OCI-M2 (cell line): ENCODE measurements around the gene NRIP1.

Experiments used
- DNase-seq: peaks from one replicate; lab custom pipeline; 2025; ENCODE audit not compliant: unreplicated experiment; lab: John Stamatoyannopoulos, UW

Gene NRIP1, protein sequence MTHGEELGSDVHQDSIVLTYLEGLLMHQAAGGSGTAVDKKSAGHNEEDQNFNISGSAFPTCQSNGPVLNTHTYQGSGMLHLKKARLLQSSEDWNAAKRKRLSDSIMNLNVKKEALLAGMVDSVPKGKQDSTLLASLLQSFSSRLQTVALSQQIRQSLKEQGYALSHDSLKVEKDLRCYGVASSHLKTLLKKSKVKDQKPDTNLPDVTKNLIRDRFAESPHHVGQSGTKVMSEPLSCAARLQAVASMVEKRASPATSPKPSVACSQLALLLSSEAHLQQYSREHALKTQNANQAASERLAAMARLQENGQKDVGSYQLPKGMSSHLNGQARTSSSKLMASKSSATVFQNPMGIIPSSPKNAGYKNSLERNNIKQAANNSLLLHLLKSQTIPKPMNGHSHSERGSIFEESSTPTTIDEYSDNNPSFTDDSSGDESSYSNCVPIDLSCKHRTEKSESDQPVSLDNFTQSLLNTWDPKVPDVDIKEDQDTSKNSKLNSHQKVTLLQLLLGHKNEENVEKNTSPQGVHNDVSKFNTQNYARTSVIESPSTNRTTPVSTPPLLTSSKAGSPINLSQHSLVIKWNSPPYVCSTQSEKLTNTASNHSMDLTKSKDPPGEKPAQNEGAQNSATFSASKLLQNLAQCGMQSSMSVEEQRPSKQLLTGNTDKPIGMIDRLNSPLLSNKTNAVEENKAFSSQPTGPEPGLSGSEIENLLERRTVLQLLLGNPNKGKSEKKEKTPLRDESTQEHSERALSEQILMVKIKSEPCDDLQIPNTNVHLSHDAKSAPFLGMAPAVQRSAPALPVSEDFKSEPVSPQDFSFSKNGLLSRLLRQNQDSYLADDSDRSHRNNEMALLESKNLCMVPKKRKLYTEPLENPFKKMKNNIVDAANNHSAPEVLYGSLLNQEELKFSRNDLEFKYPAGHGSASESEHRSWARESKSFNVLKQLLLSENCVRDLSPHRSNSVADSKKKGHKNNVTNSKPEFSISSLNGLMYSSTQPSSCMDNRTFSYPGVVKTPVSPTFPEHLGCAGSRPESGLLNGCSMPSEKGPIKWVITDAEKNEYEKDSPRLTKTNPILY (N-terminal part only)

DNA sequence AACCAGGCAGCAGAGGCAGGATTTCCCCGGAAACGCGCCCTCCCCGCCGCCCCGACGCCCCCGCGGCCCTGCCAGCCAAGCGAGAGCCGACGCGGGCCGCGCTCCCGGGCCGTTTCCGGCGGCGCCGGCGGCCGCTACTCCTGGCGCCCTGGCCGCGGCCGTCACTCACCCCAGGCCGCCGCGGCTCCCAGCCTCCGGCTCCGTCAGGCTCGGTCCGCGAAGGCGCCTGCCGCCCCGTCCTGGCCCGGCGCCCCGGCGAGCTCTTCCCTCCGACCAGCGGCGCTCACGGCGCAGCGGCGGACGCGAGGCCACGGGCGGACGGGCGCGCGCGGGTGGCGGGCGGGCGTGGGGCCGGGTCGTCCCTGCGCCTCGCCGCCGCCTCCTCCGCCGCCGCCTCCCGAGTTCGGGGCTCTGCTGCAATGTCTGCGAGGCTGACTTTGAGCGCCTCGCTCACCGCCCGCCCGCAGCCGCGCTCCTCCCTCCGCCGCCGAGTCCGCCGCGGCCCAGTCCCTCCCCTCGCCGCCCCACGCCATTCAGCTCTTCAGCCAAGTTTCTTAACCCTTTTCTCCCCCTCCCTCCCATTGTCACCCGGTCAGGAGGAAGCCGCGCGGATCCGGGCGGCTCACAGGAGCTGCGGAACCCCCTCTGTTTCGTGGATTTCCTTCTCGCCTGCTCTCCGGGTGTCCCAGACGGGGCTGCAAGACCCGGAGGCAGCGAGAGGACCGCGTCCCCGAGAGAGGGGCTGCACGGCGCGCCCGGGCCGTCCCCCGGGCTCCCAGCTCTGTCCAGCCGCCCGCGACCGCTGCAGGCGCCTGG lies at the start of gene NRIP1:
NRIP1 (minus strand) TSS at position 425 of the 816 bp plus-strand sequence. CDS start 96,808 bp downstream, outside the sequence.
- DNase-seq = no peak

DNA sequence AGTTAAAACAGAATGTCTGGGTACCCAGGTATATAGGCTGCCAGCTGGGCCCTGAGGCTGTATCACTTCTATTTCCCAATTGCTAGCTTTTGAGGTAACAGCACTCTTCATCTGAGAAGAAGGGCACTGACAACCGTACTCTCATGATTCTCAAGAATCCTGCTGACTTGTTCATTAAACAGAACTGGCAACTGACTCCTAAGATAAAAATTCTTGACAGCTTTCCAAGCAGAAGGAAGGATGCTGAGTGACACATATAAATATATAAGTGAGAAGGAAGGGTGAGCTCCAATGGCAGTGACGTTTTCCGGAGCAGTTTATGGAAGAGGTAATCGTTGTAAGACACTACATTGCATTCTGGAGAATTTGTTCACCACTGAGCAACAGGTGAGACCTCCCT lies 48.1 kb upstream of the NRIP1 start:
- DNase-seq = no peak

DNA sequence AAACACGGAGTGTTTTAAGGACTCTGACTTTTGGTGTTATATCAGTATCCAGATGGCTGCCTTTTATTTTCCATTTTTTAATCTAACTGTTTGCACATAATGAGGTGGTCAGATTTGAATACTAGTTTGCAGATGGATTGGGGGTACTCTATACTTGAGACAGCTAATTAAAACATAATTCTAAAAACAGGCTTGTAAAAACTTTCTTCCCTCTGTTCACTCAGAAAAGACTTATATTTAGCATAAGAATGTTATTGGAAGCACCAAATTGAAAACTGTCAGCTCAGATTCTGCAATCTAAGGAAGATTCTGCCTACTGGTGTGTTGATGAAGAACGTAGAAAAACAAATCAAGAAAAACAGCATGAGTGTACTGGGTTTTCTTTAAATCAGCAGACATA lies 44.0 kb upstream of the NRIP1 start:
- DNase-seq = no peak

DNA sequence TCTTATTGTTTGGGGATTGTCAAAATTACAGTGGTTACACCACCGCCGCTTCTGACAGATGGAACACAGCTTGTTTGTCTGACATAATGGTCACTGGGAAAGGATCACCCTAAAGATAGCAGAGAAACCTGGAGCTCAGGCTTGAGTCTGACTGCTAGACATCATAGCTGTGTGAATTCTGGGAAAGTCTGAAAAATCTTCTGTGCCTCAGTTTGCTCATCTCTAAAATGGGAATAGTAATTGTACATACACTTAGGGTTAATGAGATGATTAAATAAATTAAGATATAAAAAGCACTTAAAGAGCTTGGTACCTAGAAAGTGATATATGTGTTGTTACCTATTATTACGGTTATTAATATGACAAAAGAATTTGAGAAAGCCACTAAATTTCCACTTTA lies 39.7 kb upstream of the NRIP1 start:
- no peak for DNase-seq

DNA sequence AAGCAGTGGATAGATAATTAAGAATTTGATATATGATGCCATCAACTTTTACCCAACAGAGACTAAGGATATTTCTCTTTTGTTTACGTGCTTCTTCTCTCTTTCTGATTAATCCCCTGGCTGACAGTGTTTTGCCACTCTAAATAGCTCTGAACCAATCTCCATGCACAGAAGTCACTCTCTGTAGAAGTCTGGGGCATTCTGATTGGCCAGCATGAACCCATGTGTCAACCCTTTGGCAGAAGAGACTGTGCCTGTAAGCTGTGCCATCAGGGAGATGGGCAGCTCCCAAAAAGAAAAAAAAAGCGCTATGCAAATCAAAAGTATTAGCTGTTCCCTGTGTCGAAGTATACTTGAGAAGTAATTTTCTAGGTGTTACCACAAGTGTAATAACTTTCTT lies 34.1 kb upstream of the NRIP1 start:
- DNase-seq = no peak

DNA sequence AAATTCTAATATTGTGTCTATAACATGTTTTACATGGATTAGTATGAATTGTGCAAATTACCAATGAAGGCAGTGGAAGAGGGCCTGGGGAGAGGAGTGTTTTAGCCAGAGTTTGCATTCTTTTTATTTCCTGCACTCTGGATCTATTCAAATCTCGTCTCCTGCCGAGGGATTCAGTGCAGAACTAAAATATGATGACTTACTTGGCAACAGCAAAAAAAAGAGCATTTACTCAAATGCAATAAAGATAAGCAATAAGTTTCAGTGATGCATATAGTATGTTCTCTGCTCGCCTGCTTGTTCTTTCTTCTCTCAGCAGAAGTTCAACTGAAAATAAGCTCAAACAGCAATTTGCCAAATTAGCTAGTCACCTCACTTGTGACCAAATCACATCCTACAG lies 33.4 kb upstream of the NRIP1 start:
- no peak for DNase-seq

DNA sequence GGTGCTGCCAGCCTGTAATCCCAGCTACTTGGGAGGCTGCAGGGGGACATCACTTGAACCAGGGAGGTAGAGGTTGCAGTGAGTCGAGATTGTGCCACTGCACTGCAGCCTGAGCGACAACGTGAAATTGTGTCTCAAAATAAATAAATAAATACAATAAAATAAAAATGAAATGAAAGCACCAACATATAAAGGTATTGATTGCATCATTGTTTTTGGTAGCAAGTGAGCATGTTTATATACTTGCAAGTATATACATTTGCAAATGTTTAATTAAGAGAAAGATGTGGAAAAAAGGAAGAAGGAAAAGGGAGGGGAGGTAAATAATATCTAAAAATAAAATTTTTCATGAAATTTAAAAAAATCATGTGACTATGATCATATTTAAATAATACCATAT lies 32.8 kb upstream of the NRIP1 start:
- no peak for DNase-seq

DNA sequence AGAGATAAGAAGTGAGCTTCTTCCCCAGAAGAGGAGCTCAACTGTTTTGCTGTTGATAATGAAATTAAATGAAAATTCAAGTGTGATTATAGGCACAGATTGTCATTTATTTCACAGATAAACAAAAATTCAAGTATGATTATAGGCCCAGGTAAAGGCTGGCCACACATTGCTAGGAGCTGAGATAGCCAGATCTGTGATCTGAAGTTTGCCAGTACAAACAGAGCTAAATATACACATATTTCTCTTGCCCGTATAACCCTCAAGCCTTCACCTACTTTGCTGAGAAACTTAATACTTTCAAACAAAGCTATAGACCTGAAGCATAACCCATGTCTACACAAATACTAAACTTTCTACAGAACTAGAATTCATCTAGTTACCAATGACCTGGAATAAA lies 31.3 kb upstream of the NRIP1 start:
- no peak for DNase-seq

DNA sequence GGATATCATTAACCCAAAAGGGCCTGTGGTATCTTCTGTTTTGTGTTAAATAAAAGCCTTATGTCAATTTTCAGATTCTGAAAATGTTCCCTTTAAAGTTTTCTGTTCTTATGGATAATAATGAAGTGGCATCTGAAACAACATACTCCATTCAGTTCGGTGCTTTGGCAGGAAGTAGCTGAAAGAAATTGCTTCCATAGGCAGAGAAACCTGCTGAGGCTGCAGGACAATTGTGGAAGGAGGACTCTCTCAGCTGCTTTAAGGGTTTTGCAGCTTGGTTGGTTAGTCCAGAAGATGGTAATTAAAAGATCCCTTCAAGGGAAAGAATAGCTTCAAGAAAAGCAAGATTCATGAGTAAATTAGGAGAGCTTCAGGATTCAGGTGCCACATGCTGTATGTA lies 30.5 kb upstream of the NRIP1 start:
- DNase-seq = no peak

DNA sequence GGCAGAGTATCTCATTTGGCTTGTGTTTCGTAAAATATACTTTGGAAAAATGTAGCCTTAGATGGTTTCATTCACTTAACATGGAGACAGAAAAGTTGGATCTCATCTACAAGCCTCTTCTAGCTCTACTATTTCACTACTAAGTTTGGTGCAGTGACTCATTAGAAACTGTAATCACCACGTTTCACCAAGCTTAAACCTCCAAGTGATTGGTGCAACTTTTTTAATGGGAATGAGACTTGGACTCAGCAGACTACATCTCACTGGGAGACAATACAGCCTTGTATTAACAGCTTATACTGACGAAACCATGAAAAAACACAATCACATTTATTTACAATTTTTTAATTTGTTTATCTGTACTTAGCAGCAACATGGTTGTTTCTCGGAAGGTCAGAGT lies 29.9 kb upstream of the NRIP1 start:
- no peak for DNase-seq

DNA sequence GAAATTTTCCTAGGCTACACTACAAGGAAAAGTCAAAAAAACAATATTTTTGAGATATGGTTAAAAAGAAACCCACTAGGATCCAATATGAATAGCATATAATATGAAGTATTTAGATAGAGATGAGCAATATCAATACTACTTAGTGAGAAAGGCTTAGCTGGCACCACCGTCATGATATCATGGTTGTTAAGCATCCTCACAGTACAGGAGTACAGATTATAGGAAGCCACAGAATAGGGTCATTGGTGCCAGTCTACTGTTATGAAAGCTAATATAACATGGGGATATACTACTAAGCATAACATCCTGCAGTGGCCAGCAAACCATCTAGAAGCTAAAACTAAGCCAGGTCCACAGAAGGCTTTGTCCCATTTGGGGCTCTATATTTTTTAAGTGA lies 28.4 kb upstream of the NRIP1 start:
- DNase-seq = no peak

DNA sequence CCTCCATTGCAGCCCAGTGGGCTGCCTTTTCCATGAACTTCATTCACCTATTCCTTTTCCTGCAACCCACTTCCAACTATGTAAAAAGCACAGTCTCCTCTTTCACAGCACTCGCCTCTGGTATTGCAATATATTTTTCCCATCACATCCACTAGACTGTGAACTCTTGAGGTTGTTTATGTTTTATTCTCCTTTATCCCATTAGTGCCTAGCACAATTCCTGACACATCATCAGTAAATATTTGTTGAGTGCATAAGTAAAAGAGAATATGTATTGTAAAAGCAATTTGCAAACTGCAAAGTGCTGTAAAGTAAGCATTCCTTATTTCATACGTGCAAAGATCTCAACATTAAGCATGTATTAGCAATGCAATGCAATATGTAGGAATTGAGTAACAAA lies 27.9 kb upstream of the NRIP1 start:
- DNase-seq = no peak

DNA sequence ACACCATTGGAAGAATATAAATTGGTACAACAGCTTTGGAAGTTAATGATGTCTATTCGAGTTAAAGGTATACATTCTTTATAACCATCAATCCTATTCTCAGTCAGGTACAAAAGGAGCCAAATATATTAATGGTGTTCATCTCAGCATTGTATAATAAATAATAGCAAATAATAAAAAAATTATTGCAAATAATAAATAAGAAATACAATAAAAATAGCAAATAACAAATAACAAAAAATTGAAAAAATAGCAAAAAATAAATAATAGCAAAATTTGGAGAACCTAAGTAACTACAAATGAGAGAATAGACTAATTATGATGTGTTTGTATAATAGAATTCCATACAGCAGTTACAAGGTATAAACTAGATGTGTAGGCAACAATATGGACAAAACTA lies 25.6 kb upstream of the NRIP1 start:
- no peak for DNase-seq

DNA sequence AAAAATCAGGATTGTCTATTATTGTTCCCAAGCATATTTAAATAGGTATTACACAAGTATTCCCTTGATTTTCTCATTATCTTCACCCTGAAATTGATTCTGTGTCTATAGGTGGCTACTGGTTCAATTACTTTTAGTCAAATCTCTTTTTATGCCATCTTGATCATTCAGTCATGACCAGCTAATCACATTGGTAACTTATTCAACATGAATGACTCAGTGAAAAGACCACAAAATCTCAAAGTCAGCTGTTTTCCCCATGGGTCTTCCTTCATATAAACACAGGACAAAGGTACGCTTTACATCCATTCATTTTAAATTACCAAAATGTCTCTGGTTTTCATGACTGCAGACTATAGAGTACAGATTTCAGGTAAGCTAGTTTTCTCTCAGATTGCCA lies 23.7 kb upstream of the NRIP1 start:
- no peak for DNase-seq

DNA sequence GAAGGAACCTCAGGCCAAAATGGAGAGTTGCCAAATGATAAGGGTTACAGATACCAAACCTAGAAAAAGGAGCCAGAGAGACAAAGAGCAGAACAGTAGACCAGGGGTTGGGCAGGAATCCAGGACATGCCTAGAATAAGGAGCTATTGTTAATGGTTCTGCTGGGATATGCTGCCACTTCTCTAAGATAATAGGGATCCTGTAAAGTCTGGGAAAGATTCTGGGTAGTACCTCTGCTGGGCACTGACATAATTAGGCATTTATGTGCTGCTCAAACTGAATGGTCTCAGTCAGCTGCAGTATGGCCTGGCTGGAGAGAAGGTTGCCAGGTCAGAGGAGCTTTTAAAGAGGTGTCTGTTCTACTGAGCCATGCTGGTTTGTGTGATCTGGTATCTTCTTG lies 19.9 kb upstream of the NRIP1 start:
- no peak for DNase-seq

DNA sequence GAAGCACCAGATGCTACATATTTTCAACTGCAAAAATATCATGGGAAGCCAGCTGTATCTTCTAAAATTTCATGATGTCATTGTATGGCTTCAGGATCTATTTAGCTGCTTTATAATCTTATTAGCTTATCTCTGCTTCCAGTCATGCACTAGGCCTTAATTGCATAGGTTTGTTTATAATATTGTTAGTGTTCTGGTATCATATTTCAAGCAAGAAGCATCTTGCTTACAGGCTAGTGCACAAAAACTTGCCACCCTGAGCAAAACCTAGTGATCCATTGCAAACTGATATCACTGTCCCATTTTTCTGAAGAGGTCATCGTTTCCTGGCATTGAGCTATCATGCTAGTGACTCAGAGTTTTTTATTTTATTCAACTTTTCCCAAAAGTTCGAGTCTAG lies 15.7 kb upstream of the NRIP1 start:
- DNase-seq = no peak

DNA sequence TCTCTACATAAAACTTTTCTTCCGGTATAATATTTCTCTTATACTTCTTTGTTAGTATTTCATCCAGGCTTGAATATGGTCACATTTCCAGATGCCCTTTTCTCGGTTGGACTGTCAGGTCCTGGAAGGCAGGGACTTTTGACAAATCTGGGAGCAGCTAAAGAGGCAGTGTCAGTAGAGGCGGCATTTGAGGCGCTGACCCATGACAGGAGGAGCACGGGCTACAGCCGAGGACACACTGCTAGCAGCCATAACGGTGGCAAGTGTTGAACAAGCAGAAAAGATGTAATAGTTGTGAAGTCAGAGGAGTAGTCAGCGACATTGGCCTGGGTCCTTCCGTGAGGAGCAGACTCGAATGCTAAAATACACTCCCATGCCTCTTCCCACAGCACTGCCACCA lies 14.5 kb upstream of the NRIP1 start:
- DNase-seq = no peak

DNA sequence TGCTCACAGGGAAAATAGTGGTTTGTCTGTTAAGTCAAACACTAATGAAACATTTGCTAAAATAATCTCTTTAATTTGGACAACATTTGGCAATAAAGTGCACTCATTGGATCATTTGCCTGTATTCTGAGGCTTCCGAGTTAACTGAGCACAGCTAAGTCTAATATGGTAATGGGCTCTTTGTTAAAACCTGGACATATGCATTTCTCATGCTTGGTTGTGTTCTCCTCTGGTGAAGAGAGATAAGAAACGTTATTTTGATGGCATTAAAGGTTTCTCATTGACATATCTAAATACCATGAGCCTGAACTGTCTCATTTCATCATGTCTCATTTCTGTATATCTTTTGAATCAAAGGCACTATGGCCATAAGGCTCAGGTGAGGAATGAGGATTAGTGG lies 13.4 kb upstream of the NRIP1 start:
- DNase-seq = no peak

DNA sequence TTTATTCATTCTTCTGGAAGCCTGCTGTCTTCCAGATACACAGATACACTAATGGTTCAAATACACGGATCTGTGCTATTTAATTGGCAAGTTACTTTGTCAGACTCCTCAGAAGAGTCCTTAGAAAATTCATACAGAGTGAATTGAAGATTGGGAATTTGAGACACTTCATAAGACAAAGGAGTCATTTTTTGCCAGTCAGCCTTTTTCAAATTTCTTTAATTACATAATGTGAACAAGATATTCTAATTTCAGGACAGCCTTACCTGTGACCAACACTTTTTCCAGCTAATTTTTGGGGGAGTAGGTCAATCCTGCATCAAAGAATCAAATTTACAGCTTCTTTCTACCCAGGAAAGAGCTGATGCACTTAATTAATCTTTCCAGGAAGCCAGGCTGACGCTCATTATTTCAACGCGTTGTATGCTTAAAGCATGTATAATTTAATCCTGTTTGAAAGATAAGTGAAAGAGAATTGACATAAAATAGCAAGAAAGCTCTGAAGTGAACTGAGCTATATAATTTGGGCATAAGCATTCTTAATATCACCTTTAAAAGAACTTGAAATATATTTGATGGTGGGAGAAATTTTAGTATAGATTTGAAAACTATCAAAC lies 12.8 kb upstream of the NRIP1 start:
- DNase-seq = no peak

DNA sequence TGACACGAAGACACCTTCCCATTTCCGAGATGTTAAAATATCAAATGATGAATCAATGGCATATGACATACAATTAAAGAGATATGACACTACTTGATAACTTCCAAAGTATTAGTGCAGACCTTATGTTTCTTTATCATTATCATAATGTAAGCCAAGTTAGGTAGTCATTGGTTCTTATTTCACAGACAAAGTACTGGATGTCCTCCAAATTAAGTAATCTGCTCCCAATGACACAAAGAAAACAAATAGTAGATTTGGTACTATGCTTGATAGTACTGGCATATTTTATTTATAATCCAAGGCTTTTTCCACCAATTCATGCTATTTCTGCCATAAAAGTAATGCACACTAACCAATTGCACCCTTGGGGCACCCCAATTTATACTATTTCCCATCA lies 11.9 kb upstream of the NRIP1 start:
- DNase-seq = no peak

DNA sequence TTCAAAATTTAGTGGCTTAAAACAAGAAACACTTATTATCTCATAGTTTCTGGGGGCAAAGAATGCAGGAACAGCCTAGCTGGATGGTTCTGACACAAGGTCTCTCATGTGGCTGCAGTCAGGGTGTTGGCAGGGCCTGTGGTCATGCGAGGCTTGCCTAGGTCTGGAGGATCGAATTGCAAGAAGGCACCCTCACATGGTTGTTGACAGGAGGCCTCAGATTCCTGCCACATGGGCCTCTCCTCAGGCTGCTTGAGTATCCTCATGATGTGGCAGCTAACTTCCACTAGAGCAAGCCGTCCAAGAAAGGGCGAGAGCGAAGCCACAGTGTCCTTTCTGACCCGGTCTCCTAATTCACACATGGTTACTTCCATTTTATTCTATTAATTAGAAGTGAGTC lies 6.2 kb upstream of the NRIP1 start:
- DNase-seq = no peak
